NCI-H2227 (cell line): ENCODE measurements around the gene CYP1B1.
A peak's percentile ranks its signal among the peaks of the same experiment; 100 is the strongest.
"Not testable (repeated sequence)": the region's sequence is repeated elsewhere in the genome, so short reads cannot be mapped to it uniquely, and the experiment has no call there.

Experiments
- DNase-seq: peaks from one replicate; lab custom pipeline; 2025; ENCODE audit not compliant: unreplicated experiment; lab: John Stamatoyannopoulos, UW

CYP1B1 gene

DNA sequence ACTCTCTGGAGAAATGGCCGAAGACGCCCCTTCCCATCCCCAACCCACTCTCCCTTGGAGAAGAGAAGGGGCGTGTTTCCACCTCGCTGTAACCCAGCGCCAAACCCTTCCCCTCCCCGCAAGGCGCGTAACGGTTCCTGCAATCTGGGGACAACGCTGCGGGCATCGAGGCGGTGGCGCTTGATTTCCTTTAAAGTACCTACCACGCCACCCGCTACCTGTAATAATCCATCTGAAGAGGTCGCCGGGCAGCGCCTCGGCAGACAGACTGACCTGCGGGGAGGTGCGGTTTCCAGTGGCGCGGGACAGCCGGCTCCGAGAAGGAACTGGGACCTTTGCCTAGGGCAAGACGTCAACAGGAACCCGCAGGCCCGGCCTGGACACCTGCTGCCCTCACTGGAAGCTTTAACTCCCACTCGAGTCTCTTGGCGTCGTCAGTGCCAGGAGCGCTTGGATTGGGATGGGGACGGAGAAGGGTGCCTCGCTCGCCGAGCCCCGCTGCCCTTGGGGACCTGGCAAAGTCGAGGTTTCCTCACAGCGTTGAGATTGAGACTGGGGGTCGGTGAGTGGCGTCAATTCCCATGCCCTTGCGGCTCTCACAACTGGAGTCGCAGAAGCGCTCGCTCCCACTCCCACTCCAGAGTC is at the start of gene CYP1B1:
Gene CYP1B1 (minus strand): TSS at position 645 of the 645 bp plus-strand sequence. CDS start 763 bp downstream, outside the sequence.
- DNase-seq = peak; percentile 60

DNA sequence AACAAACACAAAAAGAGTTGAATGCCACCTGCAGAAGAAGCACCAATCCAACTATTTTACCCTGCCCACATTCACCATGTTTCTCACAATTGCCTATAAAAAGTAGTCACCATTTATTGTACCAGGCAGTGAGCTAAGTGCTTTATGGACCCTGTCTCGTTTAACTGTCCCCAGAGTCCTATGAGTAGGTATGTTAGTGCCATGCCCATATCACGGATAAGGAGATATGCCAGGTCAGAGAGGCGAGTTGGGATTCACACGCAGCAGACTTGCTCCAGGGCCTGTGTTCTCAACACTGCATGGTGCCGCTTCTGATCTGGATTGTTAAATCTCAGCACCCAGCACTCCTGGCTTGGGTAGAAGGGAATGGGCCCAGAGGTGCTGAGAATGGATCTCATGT is 49.1 kb upstream of the CYP1B1 start:
- no peak for DNase-seq

DNA sequence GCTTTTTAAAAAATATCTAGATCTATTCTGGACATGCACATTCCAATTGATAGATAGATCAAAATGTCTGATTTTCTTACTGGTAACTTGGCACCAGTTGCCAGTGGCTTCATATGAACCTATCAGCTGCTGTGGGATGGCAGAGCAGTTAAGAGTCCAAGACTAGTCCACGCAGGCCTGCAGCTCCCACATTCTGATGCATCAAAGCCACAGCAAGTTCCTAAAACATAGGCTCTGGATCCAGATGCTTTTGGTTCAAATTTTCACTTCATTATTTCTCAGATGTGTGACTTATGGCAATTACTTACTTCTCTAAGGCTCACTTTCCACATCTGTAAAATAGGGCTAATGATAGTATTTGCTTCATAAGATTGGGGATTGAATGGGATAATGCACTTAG is 48.0 kb upstream of the CYP1B1 start:
- no peak for DNase-seq

GRCh38 chr2:38122344-38122743 is 46.4 kb upstream of the CYP1B1 start:
- DNase-seq = no peak

DNA sequence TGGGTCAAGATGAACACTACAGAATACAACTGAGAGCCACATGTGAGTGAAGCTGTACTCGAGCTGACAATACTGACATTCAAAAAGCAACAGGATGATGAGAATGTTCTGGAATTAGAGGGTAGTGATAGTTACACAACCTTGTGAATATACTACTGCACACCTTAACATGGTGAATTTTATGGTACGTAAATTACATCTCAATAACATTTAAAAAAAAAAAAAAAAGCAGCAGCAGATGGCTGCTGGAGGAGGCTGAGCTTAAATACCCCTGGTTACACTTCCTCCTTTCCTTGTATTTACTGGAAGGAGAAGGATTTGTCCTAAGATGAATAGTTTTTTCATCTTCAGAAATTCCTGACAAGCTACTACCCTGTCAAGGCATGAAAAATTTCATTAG is 45.5 kb upstream of the CYP1B1 start:
- DNase-seq = no peak

GRCh38 chr2:38120829-38121228 is 44.9 kb upstream of the CYP1B1 start:
- no peak for DNase-seq

DNA sequence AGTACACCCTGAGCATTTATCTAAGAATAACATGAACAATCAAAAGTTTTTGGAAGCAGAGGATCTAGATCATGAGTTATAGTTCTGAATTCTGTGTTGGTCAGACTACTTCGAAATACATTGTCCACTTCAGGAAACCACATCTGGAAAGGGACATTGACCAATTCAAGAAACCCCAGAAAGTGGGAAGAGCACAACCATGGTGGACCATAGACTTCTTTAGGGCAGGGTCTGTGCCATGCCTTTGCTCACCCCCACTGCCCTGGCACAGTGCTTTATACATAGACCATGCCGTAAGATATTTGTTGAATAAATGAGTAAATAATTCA is 44.3 kb upstream of the CYP1B1 start:
- DNase-seq = no peak

- no peak for DNase-seq
Measured at GRCh38 chr2:38116762-38117161, 40.8 kb upstream of the CYP1B1 start.

DNA sequence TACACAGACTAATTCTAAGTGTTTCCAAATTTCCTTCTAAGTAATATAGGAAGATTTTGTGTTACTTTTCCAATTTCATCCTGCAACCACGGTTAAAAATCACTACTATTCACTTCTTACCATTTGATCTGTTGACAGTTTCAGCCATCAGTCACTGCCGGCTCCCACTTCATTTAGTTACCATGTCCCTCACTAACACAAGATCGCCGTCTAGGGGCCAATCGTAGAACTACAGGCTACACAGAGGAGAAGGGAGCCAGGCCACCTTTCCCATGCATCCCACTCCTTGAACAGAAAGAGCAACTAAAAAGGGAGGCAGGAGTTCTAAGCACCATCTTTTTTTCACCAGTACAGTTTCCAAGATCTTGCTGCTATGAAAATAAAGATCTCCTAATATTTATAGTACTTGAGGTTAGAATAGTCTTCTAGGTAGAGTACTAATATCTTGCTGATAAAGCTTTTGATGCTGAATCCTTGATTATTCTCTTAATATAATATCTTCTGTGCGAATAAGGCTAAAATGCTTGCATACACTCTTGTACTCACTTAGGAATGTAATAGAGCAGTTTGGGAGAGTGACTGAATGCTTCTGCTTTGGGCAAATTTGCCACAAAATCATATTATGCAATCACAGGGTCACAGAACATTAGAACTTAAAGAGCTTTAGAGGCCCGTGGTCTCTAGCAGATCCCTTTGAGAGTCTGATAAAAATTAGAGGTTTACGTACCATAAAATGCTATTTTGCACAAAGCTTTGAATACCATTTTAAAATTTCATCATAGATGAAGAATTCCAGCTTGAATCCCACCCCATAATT is 39.5 kb upstream of the CYP1B1 start:
- peak; percentile 83 for DNase-seq

DNA sequence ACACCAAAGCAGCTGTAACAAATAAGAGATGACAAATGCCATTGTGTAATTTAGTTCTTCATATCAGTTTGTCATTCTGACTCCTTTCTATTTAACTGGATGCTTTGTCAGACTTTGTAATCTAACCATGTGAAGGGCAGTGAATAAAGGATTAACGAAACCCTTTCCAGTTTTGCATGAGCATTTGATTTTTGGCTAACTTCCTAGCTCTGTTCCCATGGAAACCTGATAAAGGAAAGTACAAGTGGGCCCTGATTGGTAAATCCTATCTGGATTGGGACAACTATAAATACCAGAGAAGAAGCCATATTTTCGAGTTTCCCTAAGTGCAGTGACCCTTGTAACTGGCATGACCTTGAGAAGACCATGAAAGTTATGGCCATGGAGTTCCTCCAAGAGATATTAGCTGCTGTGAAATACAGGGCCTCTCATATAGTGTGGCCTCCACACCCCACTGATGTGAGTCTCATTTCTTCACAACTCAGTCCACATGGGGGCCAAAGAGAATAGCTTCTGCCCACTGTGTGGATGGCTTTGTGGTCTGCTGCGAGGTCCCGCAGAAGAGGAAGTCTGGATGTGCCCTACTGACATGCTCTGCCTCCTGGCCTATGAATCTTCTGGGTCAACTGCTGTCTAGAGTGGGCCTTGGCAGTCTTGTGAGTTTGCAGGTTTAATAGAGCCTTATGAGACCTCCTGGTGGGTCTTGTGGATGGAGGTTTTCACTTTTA is 38.2 kb upstream of the CYP1B1 start:
- no peak for DNase-seq

DNA sequence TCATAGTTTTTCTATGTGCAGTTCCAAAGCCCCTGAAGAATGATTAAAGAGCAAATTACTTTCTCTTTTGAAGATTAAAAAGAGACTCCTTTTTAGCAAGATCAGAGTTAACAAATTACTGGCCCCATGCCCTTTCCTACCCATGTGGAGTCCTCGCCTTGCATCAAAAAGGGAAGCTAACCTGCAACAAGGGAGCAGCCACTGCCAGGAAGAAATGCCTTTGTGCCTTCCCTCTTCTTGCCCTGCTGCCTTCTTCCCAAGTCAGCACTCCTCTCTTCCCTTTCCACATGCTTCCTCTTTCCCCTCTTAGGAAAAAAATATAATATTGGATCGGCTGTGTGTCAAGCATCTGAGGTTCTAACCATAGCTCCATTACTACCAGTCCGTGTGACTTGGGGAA is 37.1 kb upstream of the CYP1B1 start:
- no peak for DNase-seq

DNA sequence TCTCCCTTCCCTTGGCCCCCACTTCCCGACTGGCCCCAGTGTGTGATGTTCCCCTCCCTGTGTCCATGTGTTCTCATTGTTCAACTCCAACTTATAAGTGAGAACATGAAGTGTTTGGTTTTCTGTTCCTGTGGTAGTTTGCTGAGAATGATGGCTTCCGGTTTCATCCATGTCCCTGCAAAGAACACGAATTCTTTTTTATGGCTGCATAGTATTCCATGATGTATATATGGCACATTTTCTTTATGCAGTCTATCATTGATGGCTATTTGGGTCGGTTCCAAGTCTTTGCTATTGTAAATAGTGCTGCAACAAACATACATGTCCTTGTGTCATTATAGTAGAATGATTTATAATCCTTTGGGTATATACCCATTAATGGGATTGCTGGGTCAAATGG is 35.4 kb upstream of the CYP1B1 start:
- DNase-seq = not testable (repeated sequence)

DNA sequence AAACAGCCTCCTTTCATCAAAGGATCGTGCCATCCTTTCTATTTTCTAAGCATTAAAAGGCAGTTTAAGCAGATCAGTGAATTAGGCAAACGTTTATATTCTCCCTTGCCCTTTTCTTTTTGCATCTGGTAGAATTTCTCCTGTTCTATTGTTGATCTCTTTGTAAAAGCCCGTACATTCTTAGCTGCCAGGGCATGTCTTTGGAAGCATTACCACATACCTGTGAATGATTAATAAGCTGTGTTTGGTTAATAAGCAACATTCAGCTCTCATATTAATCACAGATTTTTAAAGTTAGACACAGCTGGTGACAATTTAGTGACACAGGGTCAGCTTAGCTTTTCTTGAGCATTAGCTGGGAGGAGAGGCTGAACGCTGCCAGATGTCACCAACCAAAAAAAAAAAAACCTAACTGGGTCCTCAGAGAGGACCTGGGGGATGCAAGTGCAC is 33.8 kb upstream of the CYP1B1 start:
- DNase-seq = no peak

- no peak for DNase-seq
Measured at GRCh38 chr2:38108907-38109731, 33.2 kb upstream of the CYP1B1 start.

DNA sequence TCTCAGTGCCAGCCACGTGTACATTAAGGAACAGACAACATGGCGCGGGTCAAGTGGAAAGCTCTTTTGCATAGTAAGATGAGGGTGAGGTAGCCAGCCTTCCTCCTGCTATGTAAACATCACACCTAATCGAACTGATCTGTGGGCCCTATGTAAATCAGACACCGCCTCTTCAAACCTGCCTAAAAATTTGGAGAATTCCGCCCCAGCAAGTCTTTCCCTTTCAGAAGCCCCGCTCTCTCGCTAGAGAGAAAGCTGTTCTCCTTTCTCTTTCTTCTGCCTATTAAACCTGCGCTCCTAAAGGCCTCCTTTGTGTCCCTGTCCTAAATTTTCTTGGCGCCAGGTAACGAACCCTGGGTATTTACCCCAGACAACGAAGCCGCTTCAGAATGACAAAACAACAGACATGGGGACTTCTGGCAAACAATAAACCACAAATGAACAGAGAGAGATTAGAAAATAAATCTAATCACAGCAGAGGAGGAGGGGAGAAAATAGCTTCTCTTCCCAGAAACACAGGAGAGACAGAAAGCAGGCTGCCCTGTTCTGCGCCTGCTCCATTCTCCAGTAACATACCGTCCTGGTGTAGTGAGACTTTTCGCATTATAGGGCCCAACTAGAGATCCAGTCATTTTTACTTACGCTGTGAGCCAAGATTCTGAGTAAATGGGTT is 31.9 kb upstream of the CYP1B1 start:
- no peak for DNase-seq

DNA sequence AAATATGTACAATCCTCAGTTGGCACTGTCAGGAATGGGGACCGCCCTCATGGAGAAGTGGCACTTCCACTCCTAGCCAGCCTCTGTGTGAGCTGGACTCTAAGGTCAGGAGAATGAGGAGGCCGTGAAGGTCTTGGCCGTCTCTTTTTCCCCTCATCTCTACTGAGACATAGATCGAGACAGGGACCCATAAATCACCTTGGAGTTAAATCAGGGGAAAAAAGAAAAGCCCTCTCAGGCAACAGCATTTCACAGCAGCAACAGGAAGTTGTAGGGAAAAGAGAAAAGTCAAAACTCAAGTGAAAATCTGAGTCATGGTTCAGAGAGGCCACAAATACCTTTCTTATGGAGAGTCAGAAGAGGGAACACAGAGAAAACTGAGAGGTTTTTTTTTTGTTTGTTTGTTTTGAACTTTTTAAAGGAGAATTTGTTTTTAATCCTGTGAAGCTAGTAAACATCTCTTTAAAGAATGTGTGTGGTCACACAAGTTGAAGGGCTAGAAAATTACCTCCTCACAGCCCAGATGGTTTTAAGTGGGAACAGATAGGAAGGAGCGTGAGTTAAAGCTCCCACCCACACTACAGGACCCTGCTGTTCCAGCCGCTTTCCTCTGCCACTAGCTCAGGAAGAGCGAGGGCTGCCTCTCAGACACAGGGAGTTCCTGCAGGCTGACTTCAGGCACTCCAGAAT is 30.6 kb upstream of the CYP1B1 start:
- DNase-seq = peak; percentile 20

GRCh38 chr2:38105922-38106321 is 30.0 kb upstream of the CYP1B1 start:
- DNase-seq = peak; percentile 10

- DNase-seq = no peak
Measured at GRCh38 chr2:38104598-38104997, 28.6 kb upstream of the CYP1B1 start.

DNA sequence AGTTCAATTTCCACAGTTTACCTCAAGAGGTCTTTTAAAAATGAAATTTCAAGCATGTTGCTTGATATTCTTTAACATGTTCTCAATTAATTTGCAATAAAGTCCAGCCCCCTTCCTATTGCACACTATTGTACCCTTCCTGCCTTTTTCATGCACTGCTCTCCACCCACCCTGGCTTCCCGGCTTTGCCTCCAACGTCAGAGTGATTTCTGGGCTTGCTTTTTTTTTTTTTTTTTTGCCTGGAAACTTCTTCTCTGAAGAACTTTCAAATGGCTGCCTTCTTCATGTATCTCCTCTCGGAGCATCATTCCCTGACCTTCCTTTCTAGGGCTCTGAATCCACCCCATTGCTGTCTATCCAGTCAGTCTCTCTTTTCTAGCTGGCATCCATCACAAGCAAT is 24.4 kb upstream of the CYP1B1 start:
- DNase-seq = no peak
